ENCODE data around the gene CDH12.

GRCh38 chr5:22837803-22838202 lies 15.3 kb downstream of the CDH12 start:
- TF ChIP-seq, protein P1, sequence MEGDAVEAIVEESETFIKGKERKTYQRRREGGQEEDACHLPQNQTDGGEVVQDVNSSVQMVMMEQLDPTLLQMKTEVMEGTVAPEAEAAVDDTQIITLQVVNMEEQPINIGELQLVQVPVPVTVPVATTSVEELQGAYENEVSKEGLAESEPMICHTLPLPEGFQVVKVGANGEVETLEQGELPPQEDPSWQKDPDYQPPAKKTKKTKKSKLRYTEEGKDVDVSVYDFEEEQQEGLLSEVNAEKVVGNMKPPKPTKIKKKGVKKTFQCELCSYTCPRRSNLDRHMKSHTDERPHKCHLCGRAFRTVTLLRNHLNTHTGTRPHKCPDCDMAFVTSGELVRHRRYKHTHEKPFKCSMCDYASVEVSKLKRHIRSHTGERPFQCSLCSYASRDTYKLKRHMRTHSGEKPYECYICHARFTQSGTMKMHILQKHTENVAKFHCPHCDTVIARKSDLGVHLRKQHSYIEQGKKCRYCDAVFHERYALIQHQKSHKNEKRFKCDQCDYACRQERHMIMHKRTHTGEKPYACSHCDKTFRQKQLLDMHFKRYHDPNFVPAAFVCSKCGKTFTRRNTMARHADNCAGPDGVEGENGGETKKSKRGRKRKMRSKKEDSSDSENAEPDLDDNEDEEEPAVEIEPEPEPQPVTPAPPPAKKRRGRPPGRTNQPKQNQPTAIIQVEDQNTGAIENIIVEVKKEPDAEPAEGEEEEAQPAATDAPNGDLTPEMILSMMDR (IDR thresholded peaks at IDR 0.05), result no peak
- TF ChIP-seq POLR2A (IDR thresholded peaks at IDR 0.05), result no peak

Data from thyroid gland (tissue), 4 donors.